Activated B cell treated with CpG ODN at 0.5 μM for 24 hours (primary cell): Measurements from ENCODE around the gene PTEN. TPM values are rescaled to one million over a fixed set of nuclear protein-coding genes. Genes with fewer than 3 reads are reported as not detected.

Source experiments
- ATAC-seq: fragments of 200-7000 bp; cut with Tn5 transposase; one replicate; pipeline ENCODE4 v1.10.0; 2021; ENCODE audit warnings: low read depth, mild to moderate bottlenecking, moderate library complexity
- CTCF ChIA-PET: fragments of 350-600 bp; sonication (Branson Sonifier 250); formaldehyde crosslinking; loops from one replicate; lab custom pipeline; 2021; ENCODE audit warnings: antibody characterized with exemption; lab: Charles Lee
- POLR2A ChIA-PET: fragments of 350-600 bp; sonication (Branson Sonifier 250); formaldehyde crosslinking; loops from one replicate; lab custom pipeline; 2021; ENCODE audit warnings: antibody characterized with exemption; lab: Charles Lee
- DNase-seq: peaks from one replicate; pipeline ENCODE4 v3.0.0; 2022
- H3K27ac Mint-ChIP-seq: one replicate; pipeline ENCODE4 v1.8.0; 2020; ENCODE audit warnings: mixed read lengths
- H3K27me3 Mint-ChIP-seq: one replicate; pipeline ENCODE4 v1.8.0; 2021; ENCODE audit warnings: mixed read lengths
- H3K36me3 Mint-ChIP-seq: one replicate; pipeline ENCODE4 v1.8.0; 2021; ENCODE audit warnings: low read depth, mixed read lengths
- H3K4me1 Mint-ChIP-seq: one replicate; pipeline ENCODE4 v1.8.0; 2021; ENCODE audit warnings: mixed read lengths
- H3K4me3 Mint-ChIP-seq: one replicate; pipeline ENCODE4 v1.8.0; 2020; ENCODE audit warnings: mild to moderate bottlenecking, mixed read lengths
- H3K9me3 Mint-ChIP-seq: one replicate; pipeline ENCODE4 v1.8.0; 2020; ENCODE audit warnings: mixed read lengths
- intact Hi-C: fragments of 100-400 bp; cut with micrococcal nuclease; formaldehyde crosslinking; loops from one replicate; pipeline ENCODE4 v1.15.1; 2024
- total RNA-seq: library from RNA; stranded (reverse); gene quantifications from 2 replicates; pipeline ENCODE4 v1.2.3, GENCODE V29; 2022
- TF ChIP-seq, protein P1 (sequence below): fragments of 200-600 bp; IDR thresholded peaks from one replicate; pipeline ENCODE4 v1.8.0; 2022; ENCODE audit warnings: antibody characterized with exemption, mild to moderate bottlenecking

PTEN gene
- total RNA-seq, 1 donor from 2014 or later, result 227 TPM

DNA sequence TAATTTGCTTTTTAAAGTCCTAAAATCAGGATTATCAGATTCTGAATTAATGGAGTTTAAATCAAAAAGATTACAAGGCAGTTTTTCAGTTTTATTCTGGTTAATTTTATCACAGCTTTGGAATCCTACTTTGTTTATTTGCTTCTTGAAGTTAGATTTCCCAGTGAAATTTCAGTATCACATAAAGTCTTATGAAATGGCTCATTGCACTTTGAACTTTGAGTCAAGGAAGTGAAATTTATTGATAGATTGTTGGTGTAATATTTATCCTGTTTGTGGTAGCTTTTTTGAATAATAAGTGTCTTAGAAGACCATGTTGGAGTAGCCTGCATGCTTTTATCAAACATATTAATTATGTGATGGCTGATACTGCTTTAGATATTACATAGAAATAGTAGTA is 92.6 kb downstream of the PTEN start:
- ChIA-PET POLR2A (no interaction called here), CTCF (no interaction called here)
- no peak overlapping the region for H3K27ac Mint-ChIP-seq
- TF ChIP-seq, protein P1, sequence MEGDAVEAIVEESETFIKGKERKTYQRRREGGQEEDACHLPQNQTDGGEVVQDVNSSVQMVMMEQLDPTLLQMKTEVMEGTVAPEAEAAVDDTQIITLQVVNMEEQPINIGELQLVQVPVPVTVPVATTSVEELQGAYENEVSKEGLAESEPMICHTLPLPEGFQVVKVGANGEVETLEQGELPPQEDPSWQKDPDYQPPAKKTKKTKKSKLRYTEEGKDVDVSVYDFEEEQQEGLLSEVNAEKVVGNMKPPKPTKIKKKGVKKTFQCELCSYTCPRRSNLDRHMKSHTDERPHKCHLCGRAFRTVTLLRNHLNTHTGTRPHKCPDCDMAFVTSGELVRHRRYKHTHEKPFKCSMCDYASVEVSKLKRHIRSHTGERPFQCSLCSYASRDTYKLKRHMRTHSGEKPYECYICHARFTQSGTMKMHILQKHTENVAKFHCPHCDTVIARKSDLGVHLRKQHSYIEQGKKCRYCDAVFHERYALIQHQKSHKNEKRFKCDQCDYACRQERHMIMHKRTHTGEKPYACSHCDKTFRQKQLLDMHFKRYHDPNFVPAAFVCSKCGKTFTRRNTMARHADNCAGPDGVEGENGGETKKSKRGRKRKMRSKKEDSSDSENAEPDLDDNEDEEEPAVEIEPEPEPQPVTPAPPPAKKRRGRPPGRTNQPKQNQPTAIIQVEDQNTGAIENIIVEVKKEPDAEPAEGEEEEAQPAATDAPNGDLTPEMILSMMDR, result no peak
- no peak for DNase-seq
- H3K4me3 Mint-ChIP-seq, result no peak overlapping the region
- H3K4me1 Mint-ChIP-seq, result peaks cover 15% of the 10 kb centered on the region
- ATAC-seq, result no peak
- no peaks in the 10 kb centered on the region for H3K9me3 Mint-ChIP-seq
- peaks cover 63% of the 10 kb centered on the region for H3K36me3 Mint-ChIP-seq
- H3K27me3 Mint-ChIP-seq, result no peaks in the 10 kb centered on the region
- intact Hi-C loops, result loop anchor here (2.0 to 10.0 kb wide), 3 partner anchors 159 to 599 kb away; no protein-coding TSS in a partner anchor

DNA sequence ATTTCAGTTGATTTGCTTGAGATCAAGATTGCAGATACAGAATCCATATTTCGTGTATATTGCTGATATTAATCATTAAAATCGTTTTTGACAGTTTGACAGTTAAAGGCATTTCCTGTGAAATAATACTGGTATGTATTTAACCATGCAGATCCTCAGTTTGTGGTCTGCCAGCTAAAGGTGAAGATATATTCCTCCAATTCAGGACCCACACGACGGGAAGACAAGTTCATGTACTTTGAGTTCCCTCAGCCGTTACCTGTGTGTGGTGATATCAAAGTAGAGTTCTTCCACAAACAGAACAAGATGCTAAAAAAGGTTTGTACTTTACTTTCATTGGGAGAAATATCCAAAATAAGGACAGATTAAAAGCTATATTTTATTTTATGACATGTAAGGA is 94.3 kb downstream of the PTEN start:
- Mint-ChIP-seq H3K4me3 (no peak overlapping the region), H3K4me1 (peaks cover 15% of the 10 kb centered on the region), H3K36me3 (peaks cover 61% of the 10 kb centered on the region), H3K27me3 (no peaks in the 10 kb centered on the region), H3K27ac (no peak overlapping the region), H3K9me3 (no peaks in the 10 kb centered on the region)
- TF ChIP-seq, protein P1, result no peak
- intact Hi-C loops, result loop anchor here (2.0 to 10.0 kb wide), 3 partner anchors 157 to 597 kb away; no protein-coding TSS in a partner anchor
- POLR2A ChIA-PET, result interaction anchor here (0.5 to 0.8 kb wide), 2 partner anchors 20 to 31 kb away, joined by 3 read pairs; no protein-coding TSS in a partner anchor
- DNase-seq (no peak), ATAC-seq (no peak)
- CTCF ChIA-PET, result no interaction called here

DNA sequence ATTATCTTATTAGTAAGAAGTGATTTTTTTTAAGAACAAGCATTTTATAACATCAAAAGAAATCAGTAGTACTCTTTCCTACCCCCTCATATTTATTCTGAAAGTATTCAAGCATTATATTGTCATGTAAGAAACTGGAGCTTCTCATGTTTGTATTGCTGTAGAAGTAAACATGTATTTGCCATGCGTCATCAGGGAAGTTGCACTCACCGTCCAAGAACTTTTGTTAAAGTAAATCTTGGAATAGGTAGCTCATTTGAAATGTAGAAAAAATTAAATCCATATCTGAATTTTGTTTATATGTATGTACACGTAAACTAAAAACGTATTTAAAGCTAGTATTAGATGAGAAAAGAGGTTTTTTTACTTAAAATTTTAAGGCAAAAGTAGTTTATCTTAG is 96.8 kb downstream of the PTEN start:
- H3K9me3 Mint-ChIP-seq, result no peaks in the 10 kb centered on the region
- DNase-seq, result no peak
- H3K27me3 Mint-ChIP-seq, result no peaks in the 10 kb centered on the region
- TF ChIP-seq, protein P1, result no peak
- peaks cover 65% of the 10 kb centered on the region for H3K36me3 Mint-ChIP-seq
- H3K4me3 Mint-ChIP-seq, result no peak overlapping the region
- peaks cover 12% of the 10 kb centered on the region for H3K4me1 Mint-ChIP-seq
- ChIA-PET CTCF (interaction anchor here (0.9 kb wide), 1 partner anchor 593 kb away, joined by 3 read pairs; no protein-coding TSS in a partner anchor), POLR2A (no interaction called here)
- no peak overlapping the region for H3K27ac Mint-ChIP-seq
- no peak for ATAC-seq
- intact Hi-C loops, result loop anchor here (5.0 kb wide), 1 partner anchor 312 kb away; no protein-coding TSS in a partner anchor

DNA sequence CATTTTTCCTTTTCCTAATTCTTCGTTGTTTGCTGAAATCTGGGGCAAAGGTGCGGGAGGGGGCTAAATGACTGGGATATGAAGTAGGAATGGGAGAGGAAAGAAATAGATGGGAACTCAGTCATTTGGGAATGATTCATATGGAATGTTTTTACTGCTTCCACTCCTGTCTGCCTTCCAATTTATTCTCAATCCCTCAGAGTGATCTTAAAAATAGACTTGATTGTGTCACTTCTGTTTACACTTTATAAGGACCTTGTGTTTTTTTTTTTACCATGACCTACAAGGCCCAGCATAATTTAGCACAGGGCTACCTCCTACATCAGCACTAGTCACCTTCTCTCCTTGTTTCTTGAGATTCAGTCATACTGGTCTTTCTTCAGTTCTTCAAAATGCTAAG is 97.9 kb downstream of the PTEN start:
- H3K27ac Mint-ChIP-seq, result no peak overlapping the region

DNA sequence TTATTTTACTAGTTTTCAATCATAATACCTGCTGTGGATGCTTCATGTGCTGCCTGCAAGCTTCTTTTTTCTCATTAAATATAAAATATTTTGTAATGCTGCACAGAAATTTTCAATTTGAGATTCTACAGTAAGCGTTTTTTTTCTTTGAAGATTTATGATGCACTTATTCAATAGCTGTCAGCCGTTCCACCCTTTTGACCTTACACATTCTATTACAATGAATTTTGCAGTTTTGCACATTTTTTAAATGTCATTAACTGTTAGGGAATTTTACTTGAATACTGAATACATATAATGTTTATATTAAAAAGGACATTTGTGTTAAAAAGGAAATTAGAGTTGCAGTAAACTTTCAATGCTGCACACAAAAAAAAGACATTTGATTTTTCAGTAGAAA is 103.0 kb downstream of the PTEN start:
- peaks cover 9% of the 10 kb centered on the region for H3K4me1 Mint-ChIP-seq
- TF ChIP-seq, protein P1, result no peak
- ChIA-PET CTCF (no interaction called here), POLR2A (no interaction called here)
- peaks cover 41% of the 10 kb centered on the region for H3K36me3 Mint-ChIP-seq
- no peak overlapping the region for H3K27ac Mint-ChIP-seq
- no peak overlapping the region for H3K4me3 Mint-ChIP-seq
- no peaks in the 10 kb centered on the region for H3K9me3 Mint-ChIP-seq
- H3K27me3 Mint-ChIP-seq, result no peaks in the 10 kb centered on the region
- DNase-seq (no peak), ATAC-seq (no peak)
- intact Hi-C loops, result no loop called here

More for the DNA sequence above, 97.9 kb downstream of the PTEN start:
- TF ChIP-seq, protein P1, result no peak
- Mint-ChIP-seq H3K27me3 (no peaks in the 10 kb centered on the region), H3K36me3 (peaks cover 68% of the 10 kb centered on the region), H3K9me3 (no peaks in the 10 kb centered on the region), H3K4me3 (no peak overlapping the region), H3K4me1 (peaks cover 4% of the 10 kb centered on the region)
- ATAC-seq, result no peak
- intact Hi-C loops, result loop anchor here (5.0 kb wide), 1 partner anchor 311 kb away; no protein-coding TSS in a partner anchor
- ChIA-PET POLR2A (interaction anchor here (0.7 kb wide), 1 partner anchor 36 kb away, joined by 3 read pairs; no protein-coding TSS in a partner anchor), CTCF (no interaction called here)
- no peak for DNase-seq
